Measurements from ENCODE around the gene LCOR. TPM values are rescaled to one million over a fixed set of nuclear protein-coding genes. Genes with fewer than 3 reads are reported as not detected.

Gene LCOR
- total and polyA plus RNA-seq, 4 donors: 2.5 to 31.2 (median 14.5) TPM

DNA sequence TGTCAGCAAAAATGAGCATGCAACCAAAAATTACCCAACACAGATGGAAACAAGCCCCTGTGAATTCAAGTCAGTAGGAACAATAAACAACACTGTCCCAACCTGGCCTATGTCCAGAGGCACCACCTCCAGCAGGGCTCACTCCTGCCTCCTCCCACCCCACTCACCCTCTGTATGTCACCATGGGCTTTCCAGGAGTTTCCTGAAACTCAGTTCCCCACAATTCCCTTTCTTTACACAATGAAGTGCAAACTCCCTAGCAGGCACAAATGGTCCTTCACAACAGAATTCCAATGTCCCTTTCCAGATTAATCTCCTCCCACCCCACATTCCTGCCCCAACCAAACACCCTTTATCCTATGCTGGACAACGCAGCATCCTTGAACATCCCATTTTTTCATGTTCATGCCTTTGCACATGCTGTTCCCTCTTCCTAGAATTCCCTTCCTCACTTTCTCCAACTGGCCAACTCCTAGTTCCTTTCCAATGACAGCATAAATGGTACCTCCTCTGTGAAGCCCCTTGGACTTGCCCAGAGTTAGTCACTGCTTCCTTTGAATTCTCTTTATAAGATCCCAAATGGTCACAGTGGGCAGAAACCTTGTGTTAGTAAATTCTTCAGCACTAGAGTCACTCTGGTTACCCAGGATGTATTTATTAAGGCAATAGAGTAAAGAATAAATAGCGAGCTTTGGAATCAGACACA is 196.2 kb downstream of the LCOR start:
- Histone ChIP-seq H3K9me3 (ENCODE audit: control insufficient read depth in 4 of 4, low read length in 3 of 4) (no peaks in the 10 kb centered on the region), H3K27ac (ENCODE audit: low read depth in 1 of 2, low read length in 2 of 2) (no peak overlapping the region), H3K4me1 (ENCODE audit: control insufficient read depth in 4 of 4, insufficient read depth in 4 of 4, low read length in 3 of 4) (peaks cover 0 to 3% (median 1%) of the 10 kb centered on the region in 4 donors), H3K36me3 (ENCODE audit: control insufficient read depth in 4 of 4, insufficient read depth in 3 of 4, low read depth in 1 of 4, low read length in 3 of 4) (no peaks in the 10 kb centered on the region), H3K4me3 (ENCODE audit: low read depth in 1 of 3, low read length in 3 of 3) (no peak overlapping the region), H3K27me3 (ENCODE audit: control insufficient read depth in 4 of 4, insufficient read depth in 4 of 4, low read length in 3 of 4) (no peaks in the 10 kb centered on the region), H3K9ac (ENCODE audit: low read depth in 1 of 2, low read length in 2 of 2) (no peak overlapping the region)
- TF ChIP-seq, protein P1, sequence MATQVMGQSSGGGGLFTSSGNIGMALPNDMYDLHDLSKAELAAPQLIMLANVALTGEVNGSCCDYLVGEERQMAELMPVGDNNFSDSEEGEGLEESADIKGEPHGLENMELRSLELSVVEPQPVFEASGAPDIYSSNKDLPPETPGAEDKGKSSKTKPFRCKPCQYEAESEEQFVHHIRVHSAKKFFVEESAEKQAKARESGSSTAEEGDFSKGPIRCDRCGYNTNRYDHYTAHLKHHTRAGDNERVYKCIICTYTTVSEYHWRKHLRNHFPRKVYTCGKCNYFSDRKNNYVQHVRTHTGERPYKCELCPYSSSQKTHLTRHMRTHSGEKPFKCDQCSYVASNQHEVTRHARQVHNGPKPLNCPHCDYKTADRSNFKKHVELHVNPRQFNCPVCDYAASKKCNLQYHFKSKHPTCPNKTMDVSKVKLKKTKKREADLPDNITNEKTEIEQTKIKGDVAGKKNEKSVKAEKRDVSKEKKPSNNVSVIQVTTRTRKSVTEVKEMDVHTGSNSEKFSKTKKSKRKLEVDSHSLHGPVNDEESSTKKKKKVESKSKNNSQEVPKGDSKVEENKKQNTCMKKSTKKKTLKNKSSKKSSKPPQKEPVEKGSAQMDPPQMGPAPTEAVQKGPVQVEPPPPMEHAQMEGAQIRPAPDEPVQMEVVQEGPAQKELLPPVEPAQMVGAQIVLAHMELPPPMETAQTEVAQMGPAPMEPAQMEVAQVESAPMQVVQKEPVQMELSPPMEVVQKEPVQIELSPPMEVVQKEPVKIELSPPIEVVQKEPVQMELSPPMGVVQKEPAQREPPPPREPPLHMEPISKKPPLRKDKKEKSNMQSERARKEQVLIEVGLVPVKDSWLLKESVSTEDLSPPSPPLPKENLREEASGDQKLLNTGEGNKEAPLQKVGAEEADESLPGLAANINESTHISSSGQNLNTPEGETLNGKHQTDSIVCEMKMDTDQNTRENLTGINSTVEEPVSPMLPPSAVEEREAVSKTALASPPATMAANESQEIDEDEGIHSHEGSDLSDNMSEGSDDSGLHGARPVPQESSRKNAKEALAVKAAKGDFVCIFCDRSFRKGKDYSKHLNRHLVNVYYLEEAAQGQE (IDR thresholded peaks at IDR 0.05): no peak
- TF ChIP-seq JUND (IDR thresholded peaks at IDR 0.05) (no peak), HNF4G (IDR thresholded peaks at IDR 0.05) (no peak), FOXA1 (IDR thresholded peaks at IDR 0.05) (no peak), HNF4A (conservative IDR thresholded peaks at IDR 0.05) (no peak), NR2F2 (IDR thresholded peaks at IDR 0.05) (no peak), FOXA2 (IDR thresholded peaks at IDR 0.05) (no peak), YY1 (IDR thresholded peaks at IDR 0.05) (no peak), RAD21 (IDR thresholded peaks at IDR 0.05) (no peak), SP1 (IDR thresholded peaks at IDR 0.05) (no peak), EGR1 (IDR thresholded peaks at IDR 0.05; ENCODE audit: low read depth in 2 of 2) (no peak)
- TF ChIP-seq, protein P2, sequence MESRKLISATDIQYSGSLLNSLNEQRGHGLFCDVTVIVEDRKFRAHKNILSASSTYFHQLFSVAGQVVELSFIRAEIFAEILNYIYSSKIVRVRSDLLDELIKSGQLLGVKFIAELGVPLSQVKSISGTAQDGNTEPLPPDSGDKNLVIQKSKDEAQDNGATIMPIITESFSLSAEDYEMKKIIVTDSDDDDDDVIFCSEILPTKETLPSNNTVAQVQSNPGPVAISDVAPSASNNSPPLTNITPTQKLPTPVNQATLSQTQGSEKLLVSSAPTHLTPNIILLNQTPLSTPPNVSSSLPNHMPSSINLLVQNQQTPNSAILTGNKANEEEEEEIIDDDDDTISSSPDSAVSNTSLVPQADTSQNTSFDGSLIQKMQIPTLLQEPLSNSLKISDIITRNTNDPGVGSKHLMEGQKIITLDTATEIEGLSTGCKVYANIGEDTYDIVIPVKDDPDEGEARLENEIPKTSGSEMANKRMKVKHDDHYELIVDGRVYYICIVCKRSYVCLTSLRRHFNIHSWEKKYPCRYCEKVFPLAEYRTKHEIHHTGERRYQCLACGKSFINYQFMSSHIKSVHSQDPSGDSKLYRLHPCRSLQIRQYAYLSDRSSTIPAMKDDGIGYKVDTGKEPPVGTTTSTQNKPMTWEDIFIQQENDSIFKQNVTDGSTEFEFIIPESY (IDR thresholded peaks at IDR 0.05): no peak
- TF ChIP-seq, protein P3, sequence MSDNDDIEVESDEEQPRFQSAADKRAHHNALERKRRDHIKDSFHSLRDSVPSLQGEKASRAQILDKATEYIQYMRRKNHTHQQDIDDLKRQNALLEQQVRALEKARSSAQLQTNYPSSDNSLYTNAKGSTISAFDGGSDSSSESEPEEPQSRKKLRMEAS (IDR thresholded peaks at IDR 0.05): no peak
- no peak for DNase-seq (ENCODE audit: low spot score)
- 88% methylated on average over 2 of the region's 2 CpGs for WGBS

GRCh38 chr10:97028832-97029178 is 196.7 kb downstream of the LCOR start:
- 89% methylated on average over 3 of the region's 3 CpGs for WGBS
- no peaks in the 10 kb centered on the region for H3K36me3 ChIP-seq (ENCODE audit: control insufficient read depth in 4 of 4, insufficient read depth in 3 of 4, low read depth in 1 of 4, low read length in 3 of 4)
- no peak overlapping the region for H3K9ac ChIP-seq (ENCODE audit: low read depth in 1 of 2, low read length in 2 of 2)
- DNase-seq (ENCODE audit: low spot score): no peak
- no peak overlapping the region for H3K4me3 ChIP-seq (ENCODE audit: low read depth in 1 of 3, low read length in 3 of 3)
- peaks cover 0 to 3% (median under 1%) of the 10 kb centered on the region in 4 donors for H3K4me1 ChIP-seq (ENCODE audit: control insufficient read depth in 4 of 4, insufficient read depth in 4 of 4, low read length in 3 of 4)
- H3K27ac ChIP-seq (ENCODE audit: low read depth in 1 of 2, low read length in 2 of 2): no peak overlapping the region
- H3K27me3 ChIP-seq (ENCODE audit: control insufficient read depth in 4 of 4, insufficient read depth in 4 of 4, low read length in 3 of 4): no peaks in the 10 kb centered on the region
- H3K9me3 ChIP-seq (ENCODE audit: control insufficient read depth in 4 of 4, low read length in 3 of 4): no peaks in the 10 kb centered on the region
- no peak for TF ChIP-seq JUND (IDR thresholded peaks at IDR 0.05)
- TF ChIP-seq, protein P2 (IDR thresholded peaks at IDR 0.05): no peak
- no peak for TF ChIP-seq GABPA (IDR thresholded peaks at IDR 0.05 in 1 of 2, conservative IDR thresholded peaks at IDR 0.05 in 1 of 2)
- TF ChIP-seq, protein P1 (IDR thresholded peaks at IDR 0.05): no peak
- no peak for TF ChIP-seq SP1 (IDR thresholded peaks at IDR 0.05)
- no peak for TF ChIP-seq HNF4G (IDR thresholded peaks at IDR 0.05)
- TF ChIP-seq EGR1 (IDR thresholded peaks at IDR 0.05; ENCODE audit: low read depth in 2 of 2): no peak
- TF ChIP-seq ATF3 (IDR thresholded peaks at IDR 0.05): no peak
- TF ChIP-seq HNF4A (conservative IDR thresholded peaks at IDR 0.05): no peak
- no peak for TF ChIP-seq RAD21 (IDR thresholded peaks at IDR 0.05)
- TF ChIP-seq, protein P3 (IDR thresholded peaks at IDR 0.05): no peak
- TF ChIP-seq NR2F2 (IDR thresholded peaks at IDR 0.05): no peak
- no peak for TF ChIP-seq RXRA (IDR thresholded peaks at IDR 0.05)
- no peak for TF ChIP-seq TAF1 (conservative IDR thresholded peaks at IDR 0.05)
- TF ChIP-seq FOXA2 (IDR thresholded peaks at IDR 0.05): no peak
